H9 (cell line): ENCODE measurements around the gene RXFP1. TPM values are rescaled to one million over a fixed set of nuclear protein-coding genes. Genes with fewer than 3 reads are reported as not detected.

Experiments used
- DNase-seq: peaks from one replicate; pipeline ENCODE4 v3.0.0-alpha.2; 2017
- H2AFZ ChIP-seq: one replicate; pipeline ENCODE4 v1.6.1; 2013; ENCODE audit warnings: mild to moderate bottlenecking, low read length, control low read depth, moderate library complexity
- H2AK5ac ChIP-seq: 2 replicates; pipeline ENCODE4 v1.6.1; 2013; ENCODE audit warnings: low read length, control low read depth, mixed read lengths; ENCODE audit not compliant: insufficient read length
- H2BK120ac ChIP-seq: one replicate; pipeline ENCODE4 v1.6.1; 2013; ENCODE audit warnings: low read depth, mild to moderate bottlenecking, low read length, control low read depth, inconsistent platforms; ENCODE audit not compliant: poor library complexity, severe bottlenecking
- H2BK12ac ChIP-seq: 2 replicates; pipeline ENCODE4 v1.6.1; 2013; ENCODE audit warnings: low read length, control low read depth, mixed read lengths, low read depth; ENCODE audit not compliant: insufficient read length
- H2BK15ac ChIP-seq: 2 replicates; pipeline ENCODE4 v1.6.1; 2013; ENCODE audit warnings: low read depth, low read length, control low read depth
- H2BK20ac ChIP-seq: one replicate; pipeline ENCODE4 v1.6.1; 2013; ENCODE audit warnings: low read depth, mild to moderate bottlenecking, low read length, control low read depth, inconsistent platforms; ENCODE audit not compliant: poor library complexity, severe bottlenecking
- H2BK5ac ChIP-seq: 2 replicates; pipeline ENCODE4 v1.6.1; 2013; ENCODE audit warnings: low read length, control low read depth, mixed read lengths; ENCODE audit not compliant: insufficient read length
- H3K14ac ChIP-seq: 2 replicates; pipeline ENCODE4 v1.6.1; 2013; ENCODE audit warnings: low read length, control low read depth; ENCODE audit not compliant: insufficient read depth
- H3K18ac ChIP-seq: 2 replicates; pipeline ENCODE4 v1.6.1; 2013; ENCODE audit warnings: low read depth, mild to moderate bottlenecking, mixed read lengths, low read length, control low read depth; ENCODE audit not compliant: insufficient read length
- H3K23ac ChIP-seq: 2 replicates; pipeline ENCODE4 v1.6.1; 2013; ENCODE audit warnings: low read length, control low read depth, mixed read lengths, low read depth; ENCODE audit not compliant: insufficient read length
- H3K23me2 ChIP-seq: 2 replicates; pipeline ENCODE4 v1.6.1; 2013; ENCODE audit warnings: low read depth, mild to moderate bottlenecking, mixed read lengths, low read length, control low read depth; ENCODE audit not compliant: insufficient read length, poor library complexity, severe bottlenecking
- H3K27ac ChIP-seq: 2 replicates; pipeline ENCODE4 v1.5.1; 2013; ENCODE audit warnings: low read length, control low read depth, mixed read lengths, low read depth; ENCODE audit not compliant: insufficient read length
- H3K27me3 ChIP-seq: 2 replicates; pipeline ENCODE4 v1.6.1; 2013; ENCODE audit warnings: low read length, control low read depth, inconsistent platforms; ENCODE audit not compliant: insufficient read depth
- H3K4ac ChIP-seq: 2 replicates; pipeline ENCODE4 v1.6.1; 2013; ENCODE audit warnings: low read depth, mild to moderate bottlenecking, control low read depth, inconsistent platforms, low read length, moderate library complexity
- H3K4me1 ChIP-seq: 2 replicates; pipeline ENCODE4 v1.6.1; 2013; ENCODE audit warnings: low read length, control low read depth, inconsistent platforms; ENCODE audit not compliant: insufficient read depth
- H3K4me2 ChIP-seq: 2 replicates; pipeline ENCODE4 v1.6.1; 2013; ENCODE audit warnings: low read length, control low read depth, mixed read lengths; ENCODE audit not compliant: insufficient read length, insufficient read depth
- H3K56ac ChIP-seq: 2 replicates; pipeline ENCODE4 v1.6.1; 2013; ENCODE audit warnings: low read depth, mild to moderate bottlenecking, mixed read lengths, low read length, control low read depth; ENCODE audit not compliant: insufficient read length
- H3K79me1 ChIP-seq: 2 replicates; pipeline ENCODE4 v1.6.1; 2013; ENCODE audit warnings: low read depth, mild to moderate bottlenecking, moderate library complexity, low read length, control low read depth, inconsistent platforms; ENCODE audit not compliant: insufficient read depth, poor library complexity, severe bottlenecking
- H3K79me2 ChIP-seq: 2 replicates; pipeline ENCODE4 v1.6.1; 2013; ENCODE audit warnings: low read length, control low read depth, inconsistent platforms; ENCODE audit not compliant: insufficient read depth
- H3K9ac ChIP-seq: 2 replicates; pipeline ENCODE4 v1.6.1; 2013; ENCODE audit warnings: low read length, control low read depth, mixed read lengths; ENCODE audit not compliant: insufficient read length; ENCODE audit errors: extremely low read depth
- H3K9me3 ChIP-seq: one replicate; pipeline ENCODE4 v1.6.1; 2013; ENCODE audit warnings: low read depth, low read length, inconsistent platforms; ENCODE audit not compliant: control insufficient read depth
- H3T11ph ChIP-seq: one replicate; pipeline ENCODE4 v1.6.1; 2013; ENCODE audit warnings: mild to moderate bottlenecking, low read length, control low read depth, inconsistent platforms
- H4K20me1 ChIP-seq: one replicate; pipeline ENCODE4 v1.6.1; 2013; ENCODE audit not compliant: control insufficient read depth, insufficient read length, insufficient read depth
- H4K5ac ChIP-seq: 2 replicates; pipeline ENCODE4 v1.6.1; 2013; ENCODE audit warnings: low read depth, mild to moderate bottlenecking, mixed read lengths, low read length, control low read depth; ENCODE audit not compliant: insufficient read length
- H4K8ac ChIP-seq: replicated peaks from 2 replicates; pipeline ENCODE4 v1.6.1; 2013; ENCODE audit warnings: low read length, control low read depth, mixed read lengths, low read depth; ENCODE audit not compliant: insufficient read length
- H4K91ac ChIP-seq: 2 replicates; pipeline ENCODE4 v1.6.1; 2013; ENCODE audit warnings: low read depth, mild to moderate bottlenecking, moderate library complexity, mixed read lengths, low read length, control low read depth; ENCODE audit not compliant: insufficient read length
- H3K27ac Mint-ChIP-seq, 3 experiments: 2 replicates in 2 of 3; 3 replicates in 1 of 3; pipeline ENCODE4 v1.8.0; 2020 to 2021; ENCODE audit warnings: mixed read lengths in 3 of 3, mild to moderate bottlenecking in 1 of 3, moderate library complexity in 1 of 3
- H3K27me3 Mint-ChIP-seq: 2 replicates; pipeline ENCODE4 v1.8.0; 2021; ENCODE audit warnings: low read depth, mild to moderate bottlenecking, moderate library complexity, mixed read lengths
- H3K36me3 Mint-ChIP-seq, 3 experiments: 2 replicates in 2 of 3; 3 replicates in 1 of 3; pipeline ENCODE4 v1.8.0; 2020 to 2021; ENCODE audit warnings: low read depth in 3 of 3, mixed read lengths in 3 of 3; ENCODE audit not compliant: insufficient read depth in 1 of 3
- H3K4me1 Mint-ChIP-seq, 2 experiments: 2 replicates each; pipeline ENCODE4 v1.8.0; 2020; ENCODE audit warnings: mixed read lengths in 2 of 2
- H3K4me3 Mint-ChIP-seq, 2 experiments: 2 replicates in 1 of 2; 3 replicates in 1 of 2; pipeline ENCODE4 v1.8.0; 2020 to 2021; ENCODE audit warnings: mild to moderate bottlenecking in 2 of 2, mixed read lengths in 2 of 2, moderate library complexity in 1 of 2
- H3K9me3 Mint-ChIP-seq, 2 experiments: 2 replicates in 1 of 2; 3 replicates in 1 of 2; pipeline ENCODE4 v1.8.0; 2020; ENCODE audit warnings: mild to moderate bottlenecking in 2 of 2, mixed read lengths in 2 of 2, moderate library complexity in 1 of 2
- CTCF ChIP-seq: fragments of 200-600 bp; sonication (generic); conservative IDR thresholded peaks from 3 replicates; pipeline ENCODE4 v1.8.0; 2021; ENCODE audit warnings: antibody characterized with exemption, mild to moderate bottlenecking
- WGBS: extraction: QIAGEN DNeasy Blood & Tissue Kit; methylation state at CpG from one replicate; pipeline ENCODE4 v1.1.7; 2013; ENCODE audit warnings: missing lambda C conversion rate, low lambda C conversion rate, mixed read lengths; ENCODE audit not compliant: insufficient read length; ENCODE audit errors: extremely low coverage; 5-methylcytosine and 5-hydroxymethylcytosine counted together
- total RNA-seq: library from RNA; stranded (reverse); gene quantifications from 2 replicates; pipeline ENCODE4 v1.2.1, GENCODE V29; 2021

The RXFP1 gene
- total RNA-seq, 1 experiment from 2014 or later: 0.17 TPM

- Histone ChIP-seq H3K79me2 (no peaks in the 10 kb centered on the region), H3K27ac (no peak overlapping the region), H3K4me1 (no peaks in the 10 kb centered on the region), H3K4me2 (no peak overlapping the region), H3K18ac (no peak overlapping the region), H3T11ph (no peak overlapping the region), H3K27me3 (no peaks in the 10 kb centered on the region), H2BK15ac (no peak overlapping the region), H4K5ac (no peak overlapping the region), H4K8ac (no peak overlapping the region), H2BK20ac (no peak overlapping the region), H4K91ac (no peak overlapping the region), H3K23me2 (no peaks in the 10 kb centered on the region), H3K79me1 (no peaks in the 10 kb centered on the region), H3K56ac (no peak overlapping the region), H2AK5ac (no peak overlapping the region), H3K9me3 (no peaks in the 10 kb centered on the region), H3K14ac (no peak overlapping the region), H2BK120ac (no peak overlapping the region), H2BK12ac (no peak overlapping the region), H3K23ac (no peak overlapping the region), H2AFZ (no peak overlapping the region), H3K4ac (no peak overlapping the region), H3K9ac (no peak overlapping the region), H4K20me1 (no peaks in the 10 kb centered on the region), H2BK5ac (no peak overlapping the region)
- DNase-seq: no peak
- peaks cover 3 to 4% of the 10 kb centered on the region in 2 experiments; a peak in 1 of 5 replicates for H3K9me3 Mint-ChIP-seq
- H3K27ac Mint-ChIP-seq: no peak overlapping the region
- no peaks in the 10 kb centered on the region for H3K36me3 Mint-ChIP-seq
- no peak overlapping the region for H3K4me3 Mint-ChIP-seq
- peaks cover 2% of the 10 kb centered on the region for H3K27me3 Mint-ChIP-seq
- no CpG with 5 or more reads among the region's 4 CpGs for WGBS
- no peaks in the 10 kb centered on the region for H3K4me1 Mint-ChIP-seq
- no peak for TF ChIP-seq CTCF
Observed at GRCh38 chr4:158484173-158484885, 37.4 kb upstream of the RXFP1 start.
